A549 treated with ZK216348 at 1 μM for 4 hours (cell line): Measurements from ENCODE around the gene SIX3. TPM values are rescaled to one million over a fixed set of nuclear protein-coding genes. Genes with fewer than 3 reads are reported as not detected.

ENCODE experiments used
- total RNA-seq: library from RNA; stranded (reverse); fragments of 200-300 nt; extraction: Qiagen RNA extraction; gene quantifications from 5 replicates; pipeline ENCODE4 v1.2.3, GENCODE V29; 2022; ENCODE audit warnings: low read depth

SIX3 gene
- 0.81 to 1.6 TPM (median 1.4 TPM) in 5 replicates for total RNA-seq

GRCh38 chr2:44941551-44942234 is at the start of gene SIX3:
TSS of gene SIX3 (plus strand) at chr2:44941702. CDS start at chr2:44942105, 403 bp downstream.

Other genes starting within 250 kb of the SIX3 start
- 0.33 to 0.79 TPM (median 0.72 TPM) in 5 replicates for gene SIX2, start 67.8 kb downstream of the SIX3 start, total RNA-seq